Endodermal cell (in vitro differentiated cells): Measurements from ENCODE around the gene RAB33B. TPM values are rescaled to one million over a fixed set of nuclear protein-coding genes. Genes with fewer than 3 reads are reported as not detected.
"Not testable (repeated sequence)": the region's sequence is repeated elsewhere in the genome, so short reads cannot be mapped to it uniquely, and the experiment has no call there.

Experiments
- DNase-seq: peaks from one replicate; pipeline ENCODE4 v3.0.0-alpha.2; 2017
- H3K27ac ChIP-seq: 2 replicates; pipeline ENCODE4 v1.5.1; 2013; ENCODE audit warnings: mild to moderate bottlenecking, low read depth, low read length, moderate library complexity
- H3K27me3 ChIP-seq: 2 replicates; pipeline ENCODE4 v1.6.1; 2013; ENCODE audit warnings: mild to moderate bottlenecking, low read length, moderate library complexity; ENCODE audit not compliant: insufficient read depth, control insufficient read depth, poor library complexity, severe bottlenecking
- H3K36me3 ChIP-seq: 2 replicates; pipeline ENCODE4 v1.7.0; 2013; ENCODE audit warnings: mild to moderate bottlenecking, low read length, moderate library complexity; ENCODE audit not compliant: control insufficient read depth, insufficient read depth
- H3K4me1 ChIP-seq: one replicate; pipeline ENCODE4 v1.7.0; 2013; ENCODE audit warnings: low read length; ENCODE audit not compliant: control insufficient read depth, insufficient read depth
- H3K4me3 ChIP-seq: 2 replicates; pipeline ENCODE4 v1.5.1; 2013; ENCODE audit warnings: mild to moderate bottlenecking, low read length, moderate library complexity
- H3K9ac ChIP-seq: 2 replicates; pipeline ENCODE4 v1.6.1; 2013; ENCODE audit warnings: mild to moderate bottlenecking, low read length, moderate library complexity; ENCODE audit not compliant: poor library complexity, severe bottlenecking; ENCODE audit errors: extremely low read depth
- H3K9me3 ChIP-seq: 2 replicates; pipeline ENCODE4 v1.6.1; 2013; ENCODE audit warnings: mild to moderate bottlenecking, low read length, moderate library complexity; ENCODE audit not compliant: control insufficient read depth
- H3K27ac Mint-ChIP-seq: 2 replicates; pipeline ENCODE4 v1.8.0; 2020; ENCODE audit warnings: mixed read lengths
- H3K27me3 Mint-ChIP-seq: 2 replicates; pipeline ENCODE4 v1.8.0; 2021; ENCODE audit warnings: mild to moderate bottlenecking, mixed read lengths; ENCODE audit not compliant: insufficient read depth
- H3K36me3 Mint-ChIP-seq: 2 replicates; pipeline ENCODE4 v1.8.0; 2020; ENCODE audit warnings: low read depth, mixed read lengths
- H3K4me1 Mint-ChIP-seq: 2 replicates; pipeline ENCODE4 v1.8.0; 2020; ENCODE audit warnings: mixed read lengths
- H3K4me3 Mint-ChIP-seq: 2 replicates; pipeline ENCODE4 v1.8.0; 2020; ENCODE audit warnings: mild to moderate bottlenecking, moderate library complexity, mixed read lengths
- H3K9me3 Mint-ChIP-seq: 2 replicates; pipeline ENCODE4 v1.8.0; 2020; ENCODE audit warnings: mild to moderate bottlenecking, mixed read lengths
- CTCF ChIP-seq: fragments of 200-600 bp; sonication (generic); conservative IDR thresholded peaks from 2 replicates; pipeline ENCODE4 v1.5.0; 2021; ENCODE audit warnings: antibody characterized with exemption, mild to moderate bottlenecking
- WGBS, 2 experiments: methylation state at CpG; one replicate each; pipeline versions ENCODE4 v1.1.5 to v1.1.7; 2013; ENCODE audit warnings: missing lambda C conversion rate in 2 of 2, mixed read lengths in 1 of 2; ENCODE audit not compliant: insufficient coverage in 1 of 2, insufficient read length in 1 of 2; 5-methylcytosine and 5-hydroxymethylcytosine counted together
- total RNA-seq, 2 donors: library from RNA; stranded (reverse); fragmentation: NEBNext Ultra II Directional in 1 of 2; extraction: Animal tissue kit (Norgen Biotek cat#: 25700) in 1 of 2; gene quantifications; 2 replicates in 1 of 2; 3 replicates in 1 of 2; pipeline ENCODE4 v1.2.1, GENCODE V29; 2021

RAB33B gene
- total RNA-seq, 2 donors from 2014 or later, result 8.7 to 11.4 TPM

GRCh38 chr4:139443661-139444060 is 10.3 kb upstream of the RAB33B start:
- Mint-ChIP-seq H3K27ac (no peak overlapping the region), H3K36me3 (peaks cover 26% of the 10 kb centered on the region), H3K9me3 (peaks cover 23% of the 10 kb centered on the region), H3K4me3 (no peak overlapping the region), H3K4me1 (no peaks in the 10 kb centered on the region), H3K27me3 (no peaks in the 10 kb centered on the region)
- no peak for DNase-seq
- Histone ChIP-seq H3K4me1 (no peaks in the 10 kb centered on the region), H3K36me3 (peaks cover 10% of the 10 kb centered on the region), H3K9me3 (peaks cover 17% of the 10 kb centered on the region), H3K4me3 (no peak overlapping the region), H3K27ac (no peak overlapping the region), H3K9ac (no peak overlapping the region), H3K27me3 (no peaks in the 10 kb centered on the region)
- no peak for TF ChIP-seq CTCF
- WGBS, 2 experiments, result 87 to 98% methylated on average over 5 to 7 of the region's 7 CpGs

GRCh38 chr4:139444881-139445280 is 9.0 kb upstream of the RAB33B start:
- H3K9me3 ChIP-seq, H3K27ac Mint-ChIP-seq, H3K4me3 Mint-ChIP-seq, H3K9ac ChIP-seq, H3K36me3 ChIP-seq, H3K4me1 ChIP-seq, H3K27me3 Mint-ChIP-seq, H3K27ac ChIP-seq, H3K4me1 Mint-ChIP-seq, H3K27me3 ChIP-seq, DNase-seq, H3K4me3 ChIP-seq: not testable (repeated sequence)
- Mint-ChIP-seq H3K36me3 (peaks cover 25% of the 10 kb centered on the region), H3K9me3 (peaks cover 12% of the 10 kb centered on the region)
- whole genome bisulfite sequencing, 2 experiments, result 50 to 62% methylated on average over 2 to 3 of the region's 3 CpGs

GRCh38 chr4:139447078-139447477 is 6.8 kb upstream of the RAB33B start:
- not testable (repeated sequence) for H3K9ac ChIP-seq, H3K27ac Mint-ChIP-seq, H3K4me1 Mint-ChIP-seq, H3K27me3 Mint-ChIP-seq, H3K27ac ChIP-seq, H3K4me3 Mint-ChIP-seq, H3K4me1 ChIP-seq, H3K9me3 ChIP-seq, DNase-seq, H3K27me3 ChIP-seq, H3K4me3 ChIP-seq, H3K9me3 Mint-ChIP-seq
- WGBS, 2 experiments, result 87 to 93% methylated on average over 4 of the region's 4 CpGs
- peaks cover 24% of the 10 kb centered on the region for H3K36me3 Mint-ChIP-seq
- peaks cover 14% of the 10 kb centered on the region for H3K36me3 ChIP-seq

- no peak overlapping the region for H3K27ac Mint-ChIP-seq
- no peak for TF ChIP-seq CTCF
These were observed 3.3 kb upstream of the RAB33B start for GRCh38 chr4:139450586-139450985.

More at GRCh38 chr4:139450586-139450985, 3.3 kb upstream of the RAB33B start:
- Histone ChIP-seq H3K27ac (no peak overlapping the region), H3K9ac (no peak overlapping the region), H3K9me3 (peaks cover 9% of the 10 kb centered on the region), H3K27me3 (no peaks in the 10 kb centered on the region), H3K4me3 (no peak overlapping the region), H3K36me3 (peaks cover 14% of the 10 kb centered on the region), H3K4me1 (no peaks in the 10 kb centered on the region)
- WGBS, 2 experiments, result 86 to 100% methylated on average over 2 of the region's 2 CpGs
- Mint-ChIP-seq H3K36me3 (peaks cover 27% of the 10 kb centered on the region), H3K4me3 (no peak overlapping the region), H3K4me1 (peaks cover 16% of the 10 kb centered on the region), H3K9me3 (peaks cover 3% of the 10 kb centered on the region), H3K27me3 (no peaks in the 10 kb centered on the region)
- DNase-seq, result no peak
